Panc1 (cell line): ENCODE data around the gene SLC16A5. TPM values are rescaled to one million over a fixed set of nuclear protein-coding genes. Genes with fewer than 3 reads are reported as not detected.

Experiments used
- ATAC-seq: fragments of 200-7000 bp; cut with Tn5 transposase; 2 replicates; pipeline ENCODE4 v1.9.1; 2020; ENCODE audit warnings: mild to moderate bottlenecking, moderate library complexity
- BruUV-seq: library from RNA; stranded (reverse); fragments of 400-500 nt; replicated peaks from 2 replicates; lab custom pipeline; 2021; lab: Mats Ljungman, UMichigan
- CTCF ChIA-PET: fragments of 300-600 bp; sonication (Branson Sonifier 250); formaldehyde crosslinking; loops from one replicate; lab custom pipeline; 2022; ENCODE audit warnings: antibody characterized with exemption; lab: Charles Lee
- POLR2A ChIA-PET: fragments of 300-600 bp; sonication (Branson Sonifier 250); formaldehyde crosslinking; loops from one replicate; lab custom pipeline; 2022; ENCODE audit warnings: antibody characterized with exemption; lab: Charles Lee
- DNase-seq: peaks from one replicate; pipeline ENCODE4 v3.0.0-alpha.2; 2010; ENCODE audit warnings: low read depth, low spot score
- H3K27ac ChIP-seq: 2 replicates; pipeline ENCODE4 v1.5.1; 2011; ENCODE audit warnings: mild to moderate bottlenecking, low read length, inconsistent platforms
- H3K27me3 ChIP-seq: fragments of 200-500 bp; sonication (Bioruptor generic); 2 replicates; pipeline ENCODE4 v1.6.0; 2014; ENCODE audit warnings: low read length, inconsistent platforms; ENCODE audit not compliant: control insufficient read depth, insufficient read depth
- H3K36me3 ChIP-seq: fragments of 200-500 bp; sonication (Bioruptor generic); 2 replicates; pipeline ENCODE4 v1.5.1; 2014; ENCODE audit warnings: inconsistent platforms, mild to moderate bottlenecking, low read length, moderate library complexity; ENCODE audit not compliant: control insufficient read depth, insufficient read depth
- H3K4me1 ChIP-seq: 2 replicates; pipeline ENCODE4 v1.5.1; 2011; ENCODE audit warnings: inconsistent platforms, mild to moderate bottlenecking, low read length, moderate library complexity; ENCODE audit not compliant: control insufficient read depth, insufficient read depth
- H3K4me3 ChIP-seq, 2 experiments: 2 replicates each; pipeline ENCODE4 v1.5.1; 2011 to 2012; ENCODE audit warnings: low read depth in 2 of 2, low read length in 2 of 2, mild to moderate bottlenecking in 2 of 2, inconsistent platforms in 1 of 2, moderate library complexity in 1 of 2
- H3K9me3 ChIP-seq: fragments of 200-500 bp; sonication (Bioruptor generic); 2 replicates; pipeline ENCODE4 v1.5.1; 2014; ENCODE audit warnings: low read depth, mild to moderate bottlenecking, inconsistent platforms, low read length, moderate library complexity; ENCODE audit not compliant: control insufficient read depth, insufficient read depth
- CTCF ChIP-seq: fragments of 450-650 bp; IDR thresholded peaks from 2 replicates; pipeline ENCODE4 v1.5.1; 2017; ENCODE audit warnings: mild to moderate bottlenecking
- POLR2AphosphoS5 ChIP-seq: IDR thresholded peaks from 2 replicates; pipeline ENCODE4 v1.6.1; 2012; ENCODE audit warnings: mild to moderate bottlenecking, low read depth, low read length, moderate library complexity
- REST ChIP-seq, 2 experiments: IDR thresholded peaks; 2 replicates each; pipeline ENCODE4 v1.6.1; 2011 to 2012; ENCODE audit warnings: low read depth in 2 of 2, control low read depth in 1 of 2, low read length in 1 of 2, mild to moderate bottlenecking in 1 of 2, moderate library complexity in 1 of 2; ENCODE audit not compliant: insufficient read depth in 1 of 2
- SIN3A ChIP-seq: IDR thresholded peaks from 2 replicates; pipeline ENCODE4 v1.6.1; 2012; ENCODE audit warnings: low read depth, mild to moderate bottlenecking, low read length, moderate library complexity, borderline replicate concordance; ENCODE audit not compliant: insufficient read depth
- TCF7L2 ChIP-seq: IDR thresholded peaks from 2 replicates; pipeline ENCODE4 v1.6.1; 2011; ENCODE audit warnings: mild to moderate bottlenecking, low read depth, low read length, inconsistent platforms
- in situ Hi-C: cut with HindIII; loops from 2 replicates; pipeline ENCODE4 v1.10.0; 2016; ENCODE audit warnings: low sequenced_read_pairs, low pct_unique_long_range_greater_than_20kb
- intact Hi-C: fragments of 100-400 bp; cut with micrococcal nuclease; formaldehyde crosslinking; loops from one replicate; pipeline ENCODE4 v1.10.0; 2022; ENCODE audit not compliant: unreplicated experiment
- total RNA-seq: library from RNA; stranded (reverse); gene quantifications from one replicate; pipeline ENCODE4 v1.2.1, GENCODE V29; 2021; ENCODE audit not compliant: unreplicated experiment

The SLC16A5 gene
- total RNA-seq, 1 experiment from 2014 or later, result 46.6 TPM

GRCh38 chr17:75142236-75142971, 54.6 kb downstream of the SLC16A5 start:
- Histone ChIP-seq H3K36me3 (peaks cover 36% of the 10 kb centered on the region), H3K4me1 (no peaks in the 10 kb centered on the region), H3K9me3 (no peaks in the 10 kb centered on the region), H3K27me3 (no peaks in the 10 kb centered on the region), H3K4me3 (no peak overlapping the region), H3K27ac (no peak overlapping the region)
- no peak for TF ChIP-seq TCF7L2
- TF ChIP-seq REST (IDR thresholded peaks at IDR 0.05; ENCODE audit: insufficient read depth in 1 of 2, low read depth in 2 of 2, low read length in 1 of 2), result no peak
- no peak for TF ChIP-seq SIN3A
- no peak for TF ChIP-seq CTCF
- TF ChIP-seq POLR2AphosphoS5, result no peak
- ChIA-PET POLR2A (no interaction called here), CTCF (interaction anchor here (0.5 kb wide), 1 partner anchor 57 kb away, joined by 5 read pairs; no protein-coding TSS in a partner anchor)
- ATAC-seq, result no peak
- no peak for DNase-seq
- in situ Hi-C loops (no loop called here), intact Hi-C loops (no loop called here)
- BruUV-seq, result no TSS peak

GRCh38 chr17:75144816-75145512, 57.2 kb downstream of the SLC16A5 start:
- no peaks in the 10 kb centered on the region for H3K9me3 ChIP-seq
- H3K27me3 ChIP-seq, result no peaks in the 10 kb centered on the region
- DNase-seq (no peak), ATAC-seq (no peak)
- peaks cover 36% of the 10 kb centered on the region for H3K36me3 ChIP-seq
- POLR2A ChIA-PET, result interaction anchor here (0.5 to 0.7 kb wide), 2 partner anchors 14 to 20 kb away, joined by 3 to 4 read pairs; no protein-coding TSS in a partner anchor
- TF ChIP-seq CTCF, result no peak
- no peak for TF ChIP-seq POLR2AphosphoS5
- no peak for TF ChIP-seq REST (IDR thresholded peaks at IDR 0.05; ENCODE audit: insufficient read depth in 1 of 2, low read depth in 2 of 2, low read length in 1 of 2)
- TF ChIP-seq SIN3A, result no peak
- TF ChIP-seq TCF7L2, result no peak
- no peak overlapping the region for H3K4me3 ChIP-seq
- no peak overlapping the region for H3K27ac ChIP-seq
- CTCF ChIA-PET, result interaction anchor here (0.6 to 0.7 kb wide), 2 partner anchors 9 to 182 kb away, joined by 4 to 9 read pairs; no protein-coding TSS in a partner anchor
- BruUV-seq, result TSS peak; percentile 12
- intact Hi-C loops (no loop called here), in situ Hi-C loops (no loop called here)
- H3K4me1 ChIP-seq, result 0 out of 2 replicates have a peak, but pooled peaks cover 3% of the 10 kb centered on the region
